ENCODE data around the gene OR4K2.
"Not testable (repeated sequence)": the region's sequence is repeated elsewhere in the genome, so short reads cannot be mapped to it uniquely, and the experiment has no call there.

Gene OR4K2

DNA sequence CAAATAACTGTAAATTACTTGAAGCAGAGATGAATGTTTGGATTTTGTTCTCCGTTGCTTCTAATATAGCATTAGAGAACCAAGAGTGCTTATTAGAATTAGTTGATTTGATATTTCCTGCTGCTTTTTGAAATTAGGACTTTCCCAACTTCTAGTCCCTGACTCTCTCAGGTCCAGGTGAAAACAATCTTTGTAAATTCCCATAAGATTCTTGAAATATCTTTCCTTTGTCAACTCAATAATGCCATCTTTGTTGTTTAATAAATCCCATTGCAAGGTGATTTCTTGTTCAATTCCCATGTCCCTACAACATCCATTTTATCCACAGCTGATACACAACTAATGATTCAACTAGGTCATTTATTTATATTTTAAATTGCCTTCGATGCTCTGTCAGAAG, at the start of gene OR4K2:
Gene OR4K2, plus strand, starts transcription at position 301 of the 400 bp plus-strand sequence. CDS start 1,126 bp downstream, outside the sequence.
- DNase-seq (ENCODE audit: low read depth): no peak
- in situ Hi-C loops (cut with HindIII; ENCODE audit: low sequenced_read_pairs): no loop called here
- no peak for TF ChIP-seq CTCF (IDR thresholded peaks at IDR 0.05; ENCODE audit: low read depth, low read length, missing control alignments)

DNA sequence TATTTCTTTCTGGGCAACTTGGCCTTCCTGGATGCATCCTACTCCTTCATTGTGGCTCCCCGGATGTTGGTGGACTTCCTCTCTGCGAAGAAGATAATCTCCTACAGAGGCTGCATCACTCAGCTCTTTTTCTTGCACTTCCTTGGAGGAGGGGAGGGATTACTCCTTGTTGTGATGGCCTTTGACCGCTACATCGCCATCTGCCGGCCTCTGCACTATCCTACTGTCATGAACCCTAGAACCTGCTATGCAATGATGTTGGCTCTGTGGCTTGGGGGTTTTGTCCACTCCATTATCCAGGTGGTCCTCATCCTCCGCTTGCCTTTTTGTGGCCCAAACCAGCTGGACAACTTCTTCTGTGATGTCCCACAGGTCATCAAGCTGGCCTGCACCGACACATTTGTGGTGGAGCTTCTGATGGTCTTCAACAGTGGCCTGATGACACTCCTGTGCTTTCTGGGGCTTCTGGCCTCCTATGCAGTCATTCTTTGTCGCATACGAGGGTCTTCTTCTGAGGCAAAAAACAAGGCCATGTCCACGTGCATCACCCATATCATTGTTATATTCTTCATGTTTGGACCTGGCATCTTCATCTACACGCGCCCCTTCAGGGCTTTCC, 47.2 kb upstream of the OR4K2 start:
- DNase-seq (ENCODE audit: low read depth); in situ Hi-C loops (cut with HindIII; ENCODE audit: low sequenced_read_pairs); H3K4me3 ChIP-seq (ENCODE audit: low read depth, low read length): not testable (repeated sequence)

More for the DNA sequence above, at the start of gene OR4K2:
- no peak within 1 kb of the TSS for H3K4me3 ChIP-seq (ENCODE audit: low read depth, low read length)

DNA sequence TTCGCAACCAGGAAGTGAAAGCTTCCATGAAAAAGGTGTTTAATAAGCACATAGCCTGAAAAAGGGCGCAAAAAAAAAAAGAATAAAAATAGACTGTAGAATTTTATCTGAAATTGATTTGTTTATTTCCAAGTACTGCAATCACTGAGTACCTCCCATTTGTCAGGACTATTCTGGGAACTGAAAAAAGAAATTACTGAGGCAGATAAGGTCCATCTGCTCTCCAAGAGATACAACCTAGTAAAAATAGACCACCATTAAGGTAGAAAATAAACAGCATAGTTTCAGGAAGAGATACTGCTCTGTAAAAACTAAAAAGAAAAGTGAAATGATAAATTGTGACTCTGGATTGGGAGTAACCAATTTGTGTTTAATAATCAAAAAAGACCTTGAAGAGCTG, 46.6 kb upstream of the OR4K2 start:
- H3K4me3 ChIP-seq (ENCODE audit: low read depth, low read length): no peak overlapping the region
- in situ Hi-C loops (cut with HindIII; ENCODE audit: low sequenced_read_pairs): no loop called here
- no peak for DNase-seq (ENCODE audit: low read depth)
- no peak for TF ChIP-seq CTCF (IDR thresholded peaks at IDR 0.05; ENCODE audit: low read depth, low read length, missing control alignments)

DNA sequence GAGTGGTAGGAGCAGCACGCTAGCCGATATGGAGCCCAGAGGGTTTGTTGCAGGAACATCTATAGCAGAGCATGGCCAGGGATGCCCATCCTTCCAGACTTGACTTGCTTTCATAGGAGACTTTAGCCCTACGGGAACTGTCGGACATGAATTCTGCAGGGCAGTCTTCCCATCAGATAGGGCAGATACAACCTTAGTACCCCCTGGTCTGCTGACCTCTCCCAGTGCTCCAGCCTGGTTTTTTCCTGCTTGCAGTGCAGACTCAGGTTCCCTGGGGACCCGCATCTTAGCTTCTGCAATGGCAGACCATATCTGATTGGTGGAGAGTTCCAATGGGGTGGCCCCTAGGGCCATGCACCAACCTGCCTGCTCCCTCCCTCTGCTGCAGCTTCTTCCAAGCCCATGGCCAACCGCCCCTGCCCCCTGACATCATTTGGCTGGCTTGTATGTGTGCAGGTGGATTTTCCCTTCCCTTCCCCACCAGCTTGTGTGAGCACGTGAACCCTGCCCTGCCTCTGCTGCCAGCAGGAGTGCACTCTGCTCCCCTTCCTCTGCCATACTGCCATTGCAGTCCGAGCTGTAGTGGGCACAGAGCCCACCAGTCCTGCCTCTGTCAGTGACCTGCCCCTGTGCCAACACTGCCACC, 40.6 kb upstream of the OR4K2 start:
- in situ Hi-C loops (cut with HindIII; ENCODE audit: low sequenced_read_pairs); DNase-seq (ENCODE audit: low read depth); H3K4me3 ChIP-seq (ENCODE audit: low read depth, low read length): not testable (repeated sequence)

GRCh38 chr14:19838433-19838832, 36.5 kb upstream of the OR4K2 start:
- DNase-seq (ENCODE audit: low read depth): no peak
- no peak for TF ChIP-seq CTCF (IDR thresholded peaks at IDR 0.05; ENCODE audit: low read depth, low read length, missing control alignments)
- no peak overlapping the region for H3K4me3 ChIP-seq (ENCODE audit: low read depth, low read length)
- in situ Hi-C loops (cut with HindIII; ENCODE audit: low sequenced_read_pairs): no loop called here

DNA sequence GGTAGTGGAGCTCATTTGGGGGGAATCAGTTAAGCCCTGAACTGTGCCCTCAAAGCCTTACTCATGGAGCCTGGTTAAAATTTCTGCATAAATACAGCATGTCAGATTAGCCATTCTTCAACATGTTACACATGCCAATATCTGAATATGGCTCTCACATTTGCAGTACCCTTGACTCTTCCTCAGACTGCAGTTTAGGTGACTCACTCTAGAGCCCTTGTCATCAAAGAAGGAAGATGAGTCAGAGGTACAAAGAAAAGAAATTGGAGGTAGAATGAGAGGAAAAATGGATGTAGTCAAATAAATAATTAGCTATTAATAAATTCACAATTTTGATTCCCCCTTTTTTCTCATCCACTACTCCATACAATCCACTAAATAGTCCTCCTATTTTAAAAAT, 23.6 kb upstream of the OR4K2 start:
- H3K4me3 ChIP-seq (ENCODE audit: low read depth, low read length): no peak overlapping the region
- in situ Hi-C loops (cut with HindIII; ENCODE audit: low sequenced_read_pairs): no loop called here
- no peak for TF ChIP-seq CTCF (IDR thresholded peaks at IDR 0.05; ENCODE audit: low read depth, low read length, missing control alignments)
- DNase-seq (ENCODE audit: low read depth): no peak

GRCh38 chr14:19866061-19866669, 8.8 kb upstream of the OR4K2 start:
- H3K4me3 ChIP-seq (ENCODE audit: low read depth, low read length); DNase-seq (ENCODE audit: low read depth); in situ Hi-C loops (cut with HindIII; ENCODE audit: low sequenced_read_pairs): not testable (repeated sequence)

DNA sequence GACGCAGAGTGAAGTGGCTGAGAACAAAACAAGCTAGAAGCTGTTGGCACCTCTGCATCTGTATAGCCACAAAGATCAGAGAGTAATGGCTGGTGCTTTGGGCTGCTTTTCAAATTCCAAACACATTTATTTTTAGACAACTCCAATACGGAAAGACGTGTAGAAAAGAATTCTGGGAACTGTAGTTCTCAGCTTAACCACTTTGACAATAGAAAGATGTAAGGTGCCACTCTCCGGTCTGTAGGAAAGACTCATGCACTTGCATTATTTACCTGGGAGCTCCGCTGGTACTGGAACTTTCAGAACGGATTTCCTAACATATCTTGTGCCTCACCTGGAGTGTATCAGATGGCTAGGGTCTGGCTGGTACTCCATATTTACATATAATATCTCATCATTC, 1.8 kb upstream of the OR4K2 start:
- H3K4me3 ChIP-seq (ENCODE audit: low read depth, low read length): no peak overlapping the region
- in situ Hi-C loops (cut with HindIII; ENCODE audit: low sequenced_read_pairs): no loop called here
- no peak for TF ChIP-seq CTCF (IDR thresholded peaks at IDR 0.05; ENCODE audit: low read depth, low read length, missing control alignments)
- DNase-seq (ENCODE audit: low read depth): no peak
